Suprapubic skin (tissue), 4 donors: Measurements from ENCODE around the gene FCRL6.

Source experiments
- EP300 ChIP-seq: sonication (generic); formaldehyde crosslinking; IDR thresholded peaks from one replicate; pipeline ENCODE4 v1.6.1; 2017; ENCODE audit warnings: antibody characterized with exemption
- POLR2A ChIP-seq, 2 donors: fragments of 450-650 bp; IDR thresholded peaks; one replicate each; pipeline ENCODE4 v1.6.1; 2017; ENCODE audit warnings: antibody characterized with exemption in 2 of 2, mild to moderate bottlenecking in 2 of 2, moderate library complexity in 2 of 2
- POLR2AphosphoS5 ChIP-seq, 3 donors: sonication (generic); formaldehyde crosslinking; IDR thresholded peaks; one replicate each; pipeline ENCODE4 v1.6.1; 2017; ENCODE audit warnings: antibody characterized with exemption in 3 of 3
- TF ChIP-seq, protein P1 (sequence below), 2 donors: fragments of 200-600 bp in 1 of 2; fragments of 450-650 bp in 1 of 2; sonication (generic) in 1 of 2; IDR thresholded peaks; one replicate each; pipeline ENCODE4 v1.5.1; 2016 to 2019; ENCODE audit warnings: antibody characterized with exemption in 2 of 2, mild to moderate bottlenecking in 1 of 2, moderate library complexity in 1 of 2

DNA sequence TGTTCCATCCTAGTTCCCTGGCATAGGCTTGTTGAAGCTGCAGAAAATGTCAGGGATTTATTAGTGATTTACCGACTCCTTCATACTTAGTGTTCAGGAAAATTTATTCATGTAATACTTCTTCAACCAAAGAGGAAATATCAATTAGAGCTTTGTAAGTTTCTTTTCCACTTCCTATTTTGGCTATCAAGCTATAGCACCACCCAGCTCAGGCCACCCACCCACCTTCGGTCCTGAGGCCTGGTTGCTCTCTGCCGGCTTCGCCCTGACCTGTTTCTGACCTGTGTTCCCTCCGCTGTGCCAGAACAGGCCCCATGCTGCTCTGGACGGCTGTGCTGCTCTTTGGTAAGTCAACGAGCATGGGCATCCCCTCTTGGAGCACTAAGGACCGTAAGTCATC, at the start of gene FCRL6:
- TF ChIP-seq, protein P1, sequence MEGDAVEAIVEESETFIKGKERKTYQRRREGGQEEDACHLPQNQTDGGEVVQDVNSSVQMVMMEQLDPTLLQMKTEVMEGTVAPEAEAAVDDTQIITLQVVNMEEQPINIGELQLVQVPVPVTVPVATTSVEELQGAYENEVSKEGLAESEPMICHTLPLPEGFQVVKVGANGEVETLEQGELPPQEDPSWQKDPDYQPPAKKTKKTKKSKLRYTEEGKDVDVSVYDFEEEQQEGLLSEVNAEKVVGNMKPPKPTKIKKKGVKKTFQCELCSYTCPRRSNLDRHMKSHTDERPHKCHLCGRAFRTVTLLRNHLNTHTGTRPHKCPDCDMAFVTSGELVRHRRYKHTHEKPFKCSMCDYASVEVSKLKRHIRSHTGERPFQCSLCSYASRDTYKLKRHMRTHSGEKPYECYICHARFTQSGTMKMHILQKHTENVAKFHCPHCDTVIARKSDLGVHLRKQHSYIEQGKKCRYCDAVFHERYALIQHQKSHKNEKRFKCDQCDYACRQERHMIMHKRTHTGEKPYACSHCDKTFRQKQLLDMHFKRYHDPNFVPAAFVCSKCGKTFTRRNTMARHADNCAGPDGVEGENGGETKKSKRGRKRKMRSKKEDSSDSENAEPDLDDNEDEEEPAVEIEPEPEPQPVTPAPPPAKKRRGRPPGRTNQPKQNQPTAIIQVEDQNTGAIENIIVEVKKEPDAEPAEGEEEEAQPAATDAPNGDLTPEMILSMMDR (IDR thresholded peaks at IDR 0.05): no peak
- TF ChIP-seq POLR2A (IDR thresholded peaks at IDR 0.05) (no peak), POLR2AphosphoS5 (IDR thresholded peaks at IDR 0.05) (no peak), EP300 (no peak)
